ENCODE results near the gene OR51B5. TPM values are rescaled to one million over a fixed set of nuclear protein-coding genes. Genes with fewer than 3 reads are reported as not detected.

The OR51B5 gene
- polyA plus RNA-seq, 1 of the 3 experiments (the other 2 are of a cell fraction), result 0.15 TPM

- POLR2A ChIA-PET, result no interaction called here
- 6% methylated on average over 3 of the region's 3 CpGs for WGBS (ENCODE audit: low lambda C conversion rate)
- TF ChIP-seq EZH2phosphoT487 (IDR thresholded peaks at IDR 0.05; ENCODE audit: borderline replicate concordance, low read depth), result no peak
- no peak for TF ChIP-seq NFIC (IDR thresholded peaks at IDR 0.05; ENCODE audit: borderline replicate concordance)
- TF ChIP-seq RFX5 (IDR thresholded peaks at IDR 0.05; ENCODE audit: low read length), result no peak
- TF ChIP-seq ELF1 (IDR thresholded peaks at IDR 0.05), result no peak
- TF ChIP-seq IRF3 (IDR thresholded peaks at IDR 0.05; ENCODE audit: low read depth, low read length), result no peak
- no peak for TF ChIP-seq TEAD4 (IDR thresholded peaks at IDR 0.05; ENCODE audit: borderline replicate concordance, insufficient read depth)
- TF ChIP-seq SMC3 (IDR thresholded peaks at IDR 0.05; ENCODE audit: low read depth, low read length), result no peak
Observed at GRCh38 chr11:5348551-5349194, 5.3 kb upstream of the OR51B5 start.

GRCh38 chr11:5345831-5346230 is 2.5 kb upstream of the OR51B5 start:
- WGBS (ENCODE audit: low lambda C conversion rate), result 0% methylated on average over 3 of the region's 3 CpGs
- H2AFZ ChIP-seq (ENCODE audit: low read depth), result no peak overlapping the region; the same call in 1 of the 2 replicates
- no peaks in the 10 kb centered on the region for H3K4me1 ChIP-seq (ENCODE audit: control insufficient read depth in 1 of 2, insufficient read depth in 2 of 2, low read depth in 1 of 2, low read length in 1 of 2)
- CTCF ChIA-PET, result no interaction called here
- no peaks in the 10 kb centered on the region for H3F3A ChIP-seq (replicated peaks; ENCODE audit: insufficient read depth)
- H3K79me2 ChIP-seq (ENCODE audit: insufficient read depth), result no peaks in the 10 kb centered on the region
- no peak overlapping the region for H3K4me2 ChIP-seq
- no peaks in the 10 kb centered on the region for H3K9me2 ChIP-seq
- no peak for DNase-seq
- H3K27me3 ChIP-seq (ENCODE audit: insufficient read depth), result no peaks in the 10 kb centered on the region; the same call in 1 of the 2 replicates
- no peaks in the 10 kb centered on the region for H3K36me3 ChIP-seq (replicated peaks in 1 of 2; ENCODE audit: control insufficient read depth in 1 of 2, insufficient read depth in 2 of 2, low read length in 1 of 2)
- no peak overlapping the region for H3K4me3 ChIP-seq (ENCODE audit: low read depth in 2 of 2, low read length in 1 of 2)
- no peak overlapping the region for H3K27ac ChIP-seq (ENCODE audit: low read depth in 2 of 2, low read length in 1 of 2)
- no peaks in the 10 kb centered on the region for H4K20me1 ChIP-seq (ENCODE audit: insufficient read depth)
- POLR2A ChIA-PET, result no interaction called here
- H3K9me3 ChIP-seq, result no peaks in the 10 kb centered on the region
- TF ChIP-seq YY1 (IDR thresholded peaks at IDR 0.05; ENCODE audit: low read depth), result no peak
- no peak for TF ChIP-seq SMC3 (IDR thresholded peaks at IDR 0.05; ENCODE audit: low read depth, low read length)
- TF ChIP-seq SIN3A (IDR thresholded peaks at IDR 0.05; ENCODE audit: borderline replicate concordance, low read depth, low read length), result no peak
- TF ChIP-seq FOSL2 (IDR thresholded peaks at IDR 0.05; ENCODE audit: borderline replicate concordance, low read depth), result no peak
- TF ChIP-seq EP300 (IDR thresholded peaks at IDR 0.05; ENCODE audit: borderline replicate concordance in 1 of 2, low read depth in 1 of 2, low read length in 1 of 2), result no peak
- TF ChIP-seq JUND (IDR thresholded peaks at IDR 0.05), result no peak
- no peak overlapping the region for H3K9ac ChIP-seq

More at GRCh38 chr11:5348551-5349194, 5.3 kb upstream of the OR51B5 start:
- no peaks in the 10 kb centered on the region for H4K20me1 ChIP-seq (ENCODE audit: insufficient read depth)
- no peaks in the 10 kb centered on the region for H3K9me3 ChIP-seq
- H3K4me2 ChIP-seq, result no peak overlapping the region
- H2AFZ ChIP-seq (ENCODE audit: low read depth), result no peak overlapping the region
- no peaks in the 10 kb centered on the region for H3K79me2 ChIP-seq (ENCODE audit: insufficient read depth)
- H3K4me1 ChIP-seq (ENCODE audit: control insufficient read depth in 1 of 2, insufficient read depth in 2 of 2, low read depth in 1 of 2, low read length in 1 of 2), result no peaks in the 10 kb centered on the region
- CTCF ChIA-PET, result interaction anchor here (0.8 kb wide), 1 partner anchor 17 kb away, joined by 3 read pairs; no protein-coding TSS in a partner anchor
- H3K9me2 ChIP-seq, result no peaks in the 10 kb centered on the region
- no peak for DNase-seq
- no peak overlapping the region for H3K9ac ChIP-seq
- no peak overlapping the region for H3K4me3 ChIP-seq (ENCODE audit: low read depth in 2 of 2, low read length in 1 of 2)
- H3K27ac ChIP-seq (ENCODE audit: low read depth in 2 of 2, low read length in 1 of 2), result no peak overlapping the region
- H3F3A ChIP-seq (replicated peaks; ENCODE audit: insufficient read depth), result no peaks in the 10 kb centered on the region
- no peaks in the 10 kb centered on the region; the same call in 1 of the 2 replicates for H3K27me3 ChIP-seq (ENCODE audit: insufficient read depth)
- H3K36me3 ChIP-seq (replicated peaks in 1 of 2; ENCODE audit: control insufficient read depth in 1 of 2, insufficient read depth in 2 of 2, low read length in 1 of 2), result no peaks in the 10 kb centered on the region

All from SK-N-SH (cell line).